ENCODE data around the gene SECISBP2.

Gene SECISBP2

GRCh38 chr9:89407070-89407469 lies 88.8 kb downstream of the SECISBP2 start:
- POLR2A ChIA-PET, result no interaction called here
- Histone ChIP-seq H3K36me3 (ENCODE audit: control insufficient read depth in 2 of 2, insufficient read depth in 1 of 2, low read length in 2 of 2) (peaks cover 0 to 12% of the 10 kb centered on the region in 2 experiments; a peak in 1 of 3 replicates), H3K4me3 (ENCODE audit: low read depth, low read length) (no peak overlapping the region), H3K4me1 (ENCODE audit: control insufficient read depth, insufficient read depth, low read length) (no peaks in the 10 kb centered on the region), H3K27ac (ENCODE audit: extremely low read depth, low read depth, low read length) (no peak overlapping the region), H3K9me3 (ENCODE audit: control insufficient read depth, insufficient read depth, low read depth, low read length) (no peaks in the 10 kb centered on the region)
- CTCF ChIA-PET, result no interaction called here
- TF ChIP-seq AEBP2 (tag by site-specific recombination; IDR thresholded peaks at IDR 0.05; ENCODE audit: borderline replicate concordance), result no peak
- no peak for TF ChIP-seq ZNF48 (tag by site-specific recombination; IDR thresholded peaks at IDR 0.05)
- peak; percentile 29 for TF ChIP-seq SETDB1 (IDR thresholded peaks at IDR 0.05; ENCODE audit: insufficient read length, low read length)

GRCh38 chr9:89408628-89409101 lies 90.4 kb downstream of the SECISBP2 start:
- POLR2A ChIA-PET, result no interaction called here
- TF ChIP-seq ZNF148 (tag by site-specific recombination; IDR thresholded peaks at IDR 0.05; ENCODE audit: borderline replicate concordance) (no peak), ZXDB (tag by site-specific recombination; IDR thresholded peaks at IDR 0.05) (no peak), ZNF311 (tag by site-specific recombination; IDR thresholded peaks at IDR 0.05; ENCODE audit: borderline replicate concordance) (no peak), ZNF184 (tag by site-specific recombination; IDR thresholded peaks at IDR 0.05) (no peak), ZNF585B (tag by site-specific recombination; IDR thresholded peaks at IDR 0.05) (no peak), ZNF398 (tag by site-specific recombination; IDR thresholded peaks at IDR 0.05) (no peak)
- no peak overlapping the region for H3K4me3 ChIP-seq (ENCODE audit: low read depth, low read length)
- no peak overlapping the region for H3K27ac ChIP-seq (ENCODE audit: extremely low read depth, low read depth, low read length)
- peaks cover 0 to 4% of the 10 kb centered on the region in 2 experiments; a peak in 1 of 3 replicates for H3K36me3 ChIP-seq (ENCODE audit: control insufficient read depth in 2 of 2, insufficient read depth in 1 of 2, low read length in 2 of 2)
- CTCF ChIA-PET, result interaction anchor here (1.7 kb wide), 1 partner anchor 140 kb away, joined by 4 read pairs; no protein-coding TSS in a partner anchor
- no peaks in the 10 kb centered on the region for H3K9me3 ChIP-seq (ENCODE audit: control insufficient read depth, insufficient read depth, low read depth, low read length)
- H3K4me1 ChIP-seq (ENCODE audit: control insufficient read depth, insufficient read depth, low read length), result no peaks in the 10 kb centered on the region
